ENCODE data around the gene DTX4. TPM values are rescaled to one million over a fixed set of nuclear protein-coding genes. Genes with fewer than 3 reads are reported as not detected.

The DTX4 gene
- total and polyA plus RNA-seq, 8 donors: 5.4 to 58.0 (median 18.3) TPM

GRCh38 chr11:59219836-59220235, 47.9 kb downstream of the DTX4 start:
- H3K4me3 ChIP-seq: no peak overlapping the region
- peaks cover 0 to 43% (median 12%) of the 10 kb centered on the region in 4 donors for H3K4me1 ChIP-seq
- intact Hi-C loops (cut with DNase I; ENCODE audit: low total_unique reads): no loop called here
- 77 to 82% (median 78%) methylated on average over 4 of the region's 4 CpGs for WGBS, 5 donors
- no peaks in the 10 kb centered on the region for H3K9me3 ChIP-seq
- no peak overlapping the region for H3K27ac ChIP-seq
- no peaks in the 10 kb centered on the region for H3K27me3 ChIP-seq
- no peak for TF ChIP-seq POLR2AphosphoS5 (IDR thresholded peaks at IDR 0.05)
- no peak for TF ChIP-seq POLR2A (IDR thresholded peaks at IDR 0.05)
- no peak for TF ChIP-seq EP300 (IDR thresholded peaks at IDR 0.05)
- TF ChIP-seq CTCF (IDR thresholded peaks at IDR 0.05): no peak
- H3K36me3 ChIP-seq: no peaks in the 10 kb centered on the region
- DNase-seq: no peak

- H3K9me3 ChIP-seq: no peaks in the 10 kb centered on the region
- TF ChIP-seq EP300 (IDR thresholded peaks at IDR 0.05) (no peak), CTCF (IDR thresholded peaks at IDR 0.05) (no peak), POLR2A (IDR thresholded peaks at IDR 0.05) (no peak), POLR2AphosphoS5 (IDR thresholded peaks at IDR 0.05) (no peak)
- peaks cover 3 to 38% (median 11%) of the 10 kb centered on the region in 4 donors for H3K4me1 ChIP-seq
- H3K36me3 ChIP-seq: no peaks in the 10 kb centered on the region
- intact Hi-C loops (cut with DNase I; ENCODE audit: low total_unique reads): no loop called here
- H3K4me3 ChIP-seq: no peak overlapping the region
- 56 to 74% (median 62%) methylated on average over 4 of the region's 4 CpGs for WGBS, 5 donors
- H3K27ac ChIP-seq: peak overlapping the region in 4 of 5 donors; percentile 48 to 84 (median 72)
- no peak for DNase-seq
- no peaks in the 10 kb centered on the region for H3K27me3 ChIP-seq
Measured at GRCh38 chr11:59221441-59221840, 49.5 kb downstream of the DTX4 start.

- intact Hi-C loops (cut with DNase I; ENCODE audit: low total_unique reads): no loop called here
- no peaks in the 10 kb centered on the region for H3K9me3 ChIP-seq
- WGBS, 5 donors: 73 to 80% (median 76%) methylated on average over 2 of the region's 2 CpGs
- H3K27me3 ChIP-seq: no peaks in the 10 kb centered on the region
- DNase-seq: no peak
- no peak overlapping the region for H3K4me3 ChIP-seq
- H3K4me1 ChIP-seq: peaks cover 0 to 26% (median 4%) of the 10 kb centered on the region in 4 donors
- TF ChIP-seq POLR2A (IDR thresholded peaks at IDR 0.05) (no peak), EP300 (IDR thresholded peaks at IDR 0.05) (no peak)
- no peaks in the 10 kb centered on the region for H3K36me3 ChIP-seq
- H3K27ac ChIP-seq: peak overlapping the region in 4 of 5 donors; percentile 63 to 84 (median 72)
Measured at GRCh38 chr11:59222464-59223060, 50.6 kb downstream of the DTX4 start.

GRCh38 chr11:59223177-59223576, 51.2 kb downstream of the DTX4 start:
- DNase-seq: no peak
- H3K9me3 ChIP-seq: no peaks in the 10 kb centered on the region
- H3K27ac ChIP-seq: peak overlapping the region in 4 of 5 donors; percentile 63 to 84 (median 80)
- peaks cover 0 to 26% (median 4%) of the 10 kb centered on the region in 4 donors for H3K4me1 ChIP-seq
- H3K36me3 ChIP-seq: no peaks in the 10 kb centered on the region
- no peak overlapping the region for H3K4me3 ChIP-seq
- intact Hi-C loops (cut with DNase I; ENCODE audit: low total_unique reads): no loop called here
- WGBS, 5 donors: 96 to 100% (median 100%) methylated on average over 1 of the region's 1 CpG
- TF ChIP-seq CTCF (IDR thresholded peaks at IDR 0.05): no peak
- no peak for TF ChIP-seq EP300 (IDR thresholded peaks at IDR 0.05)
- TF ChIP-seq POLR2A (IDR thresholded peaks at IDR 0.05): no peak
- TF ChIP-seq POLR2AphosphoS5 (IDR thresholded peaks at IDR 0.05): no peak
- H3K27me3 ChIP-seq: no peaks in the 10 kb centered on the region

GRCh38 chr11:59223611-59224010, 51.7 kb downstream of the DTX4 start:
- Histone ChIP-seq H3K9me3 (no peaks in the 10 kb centered on the region), H3K4me3 (no peak overlapping the region), H3K27ac (peak overlapping the region in 4 of 5 donors; percentile 63 to 84 (median 80)), H3K4me1 (peaks cover 0 to 26% (median 4%) of the 10 kb centered on the region in 4 donors), H3K36me3 (no peaks in the 10 kb centered on the region), H3K27me3 (no peaks in the 10 kb centered on the region)
- TF ChIP-seq POLR2A (IDR thresholded peaks at IDR 0.05): no peak
- no peak for TF ChIP-seq EP300 (IDR thresholded peaks at IDR 0.05)
- no peak for TF ChIP-seq CTCF (IDR thresholded peaks at IDR 0.05)
- no peak for TF ChIP-seq POLR2AphosphoS5 (IDR thresholded peaks at IDR 0.05)
- DNase-seq: no peak
- 55 to 87% (median 63%) methylated on average over 2 of the region's 2 CpGs for WGBS, 5 donors
- intact Hi-C loops (cut with DNase I; ENCODE audit: low total_unique reads): no loop called here
